HG03060 (cell line): ENCODE data around the gene IL1RAP.

ENCODE experiments used
- ATAC-seq: cut with Tn5 transposase; IDR thresholded peaks from one replicate; pipeline ENCODE4 v1.9.1; 2021; ENCODE audit warnings: low read depth, moderate number of reproducible peaks; ENCODE audit not compliant: unreplicated experiment

The IL1RAP gene

GRCh38 chr3:190696777-190697501, 183.1 kb downstream of the IL1RAP start:
- no peak for ATAC-seq

- no peak for ATAC-seq
Observed at GRCh38 chr3:190697502-190697830, 183.6 kb downstream of the IL1RAP start.

- ATAC-seq = no peak
Observed at GRCh38 chr3:190697901-190698300, 184.0 kb downstream of the IL1RAP start.

GRCh38 chr3:190699776-190700175, 185.9 kb downstream of the IL1RAP start:
- ATAC-seq = no peak

- ATAC-seq = peak; percentile 54
Observed at GRCh38 chr3:190701096-190701532, 187.2 kb downstream of the IL1RAP start.

- ATAC-seq = no peak
Observed at GRCh38 chr3:190706582-190706981, 192.7 kb downstream of the IL1RAP start.
